Measurements from ENCODE around the gene RPN2.

DNA sequence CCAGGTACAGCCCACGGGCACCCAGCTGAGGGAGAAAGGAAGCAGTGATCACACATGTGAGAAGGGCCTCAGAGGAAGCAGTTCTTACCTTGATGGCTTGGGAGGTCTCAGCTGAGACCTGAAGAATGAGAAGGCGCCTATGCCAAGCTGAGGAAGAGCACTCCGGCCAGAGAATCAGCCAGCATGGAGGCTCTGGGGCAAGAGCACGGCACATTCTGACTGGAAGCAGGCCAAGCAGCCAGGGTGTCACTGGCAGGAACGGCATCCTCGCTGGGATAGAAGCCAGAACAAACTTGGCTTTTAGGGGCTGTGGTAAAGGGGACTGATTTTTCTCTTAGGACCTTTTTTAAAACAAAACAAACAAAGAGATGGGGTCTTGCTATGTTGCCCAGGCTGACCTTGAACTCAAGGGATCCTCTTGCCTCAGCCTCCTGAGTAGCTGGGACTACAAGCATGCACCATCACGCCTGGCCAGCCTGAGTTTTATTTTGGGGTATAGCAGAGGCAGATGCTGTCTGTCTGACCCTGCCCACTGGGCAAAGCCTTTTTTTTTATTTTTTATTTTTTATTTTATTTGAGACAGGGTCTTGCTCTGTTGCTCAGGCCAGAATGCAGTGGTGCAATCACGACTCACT lies 64.9 kb downstream of the RPN2 start:
- TF ChIP-seq, protein P1, sequence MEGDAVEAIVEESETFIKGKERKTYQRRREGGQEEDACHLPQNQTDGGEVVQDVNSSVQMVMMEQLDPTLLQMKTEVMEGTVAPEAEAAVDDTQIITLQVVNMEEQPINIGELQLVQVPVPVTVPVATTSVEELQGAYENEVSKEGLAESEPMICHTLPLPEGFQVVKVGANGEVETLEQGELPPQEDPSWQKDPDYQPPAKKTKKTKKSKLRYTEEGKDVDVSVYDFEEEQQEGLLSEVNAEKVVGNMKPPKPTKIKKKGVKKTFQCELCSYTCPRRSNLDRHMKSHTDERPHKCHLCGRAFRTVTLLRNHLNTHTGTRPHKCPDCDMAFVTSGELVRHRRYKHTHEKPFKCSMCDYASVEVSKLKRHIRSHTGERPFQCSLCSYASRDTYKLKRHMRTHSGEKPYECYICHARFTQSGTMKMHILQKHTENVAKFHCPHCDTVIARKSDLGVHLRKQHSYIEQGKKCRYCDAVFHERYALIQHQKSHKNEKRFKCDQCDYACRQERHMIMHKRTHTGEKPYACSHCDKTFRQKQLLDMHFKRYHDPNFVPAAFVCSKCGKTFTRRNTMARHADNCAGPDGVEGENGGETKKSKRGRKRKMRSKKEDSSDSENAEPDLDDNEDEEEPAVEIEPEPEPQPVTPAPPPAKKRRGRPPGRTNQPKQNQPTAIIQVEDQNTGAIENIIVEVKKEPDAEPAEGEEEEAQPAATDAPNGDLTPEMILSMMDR (conservative IDR thresholded peaks at IDR 0.05): no peak
- TF ChIP-seq EZH2 (IDR thresholded peaks at IDR 0.05; ENCODE audit: low read depth): no peak
